HG03342 (cell line): ENCODE results near the gene ITGA11.
"Not testable (repeated sequence)": the region's sequence is repeated elsewhere in the genome, so short reads cannot be mapped to it uniquely, and the experiment has no call there.

Experiments used
- ATAC-seq: cut with Tn5 transposase; IDR thresholded peaks from one replicate; pipeline ENCODE4 v1.9.1; 2021; ENCODE audit warnings: mild to moderate bottlenecking, moderate library complexity; ENCODE audit not compliant: unreplicated experiment

ITGA11 gene

GRCh38 chr15:68427366-68427765 lies 4.6 kb downstream of the ITGA11 start:
- no peak for ATAC-seq

GRCh38 chr15:68426116-68426515 lies 5.8 kb downstream of the ITGA11 start:
- no peak for ATAC-seq

GRCh38 chr15:68425428-68426060 lies 6.4 kb downstream of the ITGA11 start:
- no peak for ATAC-seq

GRCh38 chr15:68424754-68425390 lies 7.1 kb downstream of the ITGA11 start:
- no peak for ATAC-seq

DNA sequence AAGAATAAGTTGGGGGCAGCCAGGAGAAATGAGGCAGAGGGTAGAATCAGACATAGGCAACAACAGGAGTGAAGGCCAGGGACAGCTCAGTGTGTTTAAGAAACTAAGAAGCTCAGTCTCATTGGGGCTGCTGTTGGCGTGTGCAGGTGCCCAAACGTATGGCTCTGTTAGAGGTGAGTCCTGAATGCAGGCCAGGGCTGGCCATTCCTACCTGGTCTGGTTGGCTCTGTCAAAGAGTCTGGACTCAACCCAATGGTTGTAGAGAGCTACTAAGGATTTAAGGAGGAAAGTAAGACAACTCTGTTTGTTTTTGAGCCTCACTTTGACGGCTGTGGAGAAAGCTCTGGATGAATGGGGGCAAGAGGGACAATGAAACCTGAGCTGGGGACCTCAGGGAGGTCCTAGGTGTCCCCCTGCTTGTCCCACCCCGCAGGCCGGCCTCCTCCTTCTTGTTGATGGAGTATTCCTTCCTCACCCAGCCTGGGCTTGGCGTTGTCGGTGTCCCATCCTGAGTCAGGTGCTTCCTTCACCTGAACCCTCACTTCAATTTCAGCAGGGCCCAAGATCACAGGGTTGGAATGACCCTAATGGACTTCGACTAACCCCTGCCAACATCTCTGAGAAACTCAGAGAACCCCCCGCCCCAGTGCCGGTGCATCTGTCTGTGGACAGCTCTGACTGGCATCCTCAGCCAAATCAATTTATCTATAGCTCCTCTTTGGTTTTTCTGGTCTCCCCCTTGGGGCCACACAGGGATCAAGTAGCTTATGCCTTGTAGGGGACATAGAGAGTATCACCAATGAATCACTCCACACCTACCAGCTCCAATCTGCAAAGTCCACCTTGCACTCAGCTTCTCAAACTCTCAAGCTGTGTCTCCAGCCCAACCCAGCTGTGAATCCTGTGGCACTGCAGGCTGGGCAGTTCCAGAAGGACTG lies 8.3 kb downstream of the ITGA11 start:
- no peak for ATAC-seq

DNA sequence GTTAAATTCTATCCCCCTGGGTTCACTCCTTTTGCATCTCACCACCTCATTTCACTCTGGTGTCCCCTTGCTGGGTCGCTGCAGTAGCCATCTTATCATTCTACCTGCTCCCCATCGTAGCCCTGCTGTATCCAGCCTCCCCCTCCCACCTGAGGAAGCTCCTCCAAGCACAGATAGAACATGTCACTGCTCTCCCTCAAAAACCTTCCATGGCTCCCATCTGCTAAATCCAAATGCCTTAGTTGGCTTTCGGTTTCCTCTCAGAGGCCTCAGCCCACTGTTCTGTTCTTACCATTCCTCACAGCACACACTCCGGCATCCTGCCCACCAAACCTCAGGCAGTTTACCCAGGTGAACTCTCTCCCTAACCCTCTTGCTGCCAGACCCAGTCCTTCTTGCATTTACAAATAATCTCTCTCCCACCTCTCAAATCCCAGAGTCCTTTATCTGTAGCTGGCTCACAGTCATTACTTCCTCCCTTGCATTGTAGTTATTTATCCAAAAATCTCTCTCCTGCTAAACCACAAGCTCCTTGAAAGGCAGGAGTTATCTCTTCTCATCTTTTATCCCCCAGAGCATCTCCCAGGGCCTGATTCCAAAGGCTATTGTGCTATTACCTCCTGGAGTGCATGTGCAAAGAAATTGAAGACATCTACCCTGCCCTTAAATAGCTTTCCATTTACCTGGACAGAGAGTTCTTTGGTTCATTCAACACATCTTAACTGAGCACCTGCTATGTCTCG lies 9.4 kb downstream of the ITGA11 start:
- not testable (repeated sequence) for ATAC-seq

GRCh38 chr15:68421798-68422402 lies 10.1 kb downstream of the ITGA11 start:
- no peak for ATAC-seq

DNA sequence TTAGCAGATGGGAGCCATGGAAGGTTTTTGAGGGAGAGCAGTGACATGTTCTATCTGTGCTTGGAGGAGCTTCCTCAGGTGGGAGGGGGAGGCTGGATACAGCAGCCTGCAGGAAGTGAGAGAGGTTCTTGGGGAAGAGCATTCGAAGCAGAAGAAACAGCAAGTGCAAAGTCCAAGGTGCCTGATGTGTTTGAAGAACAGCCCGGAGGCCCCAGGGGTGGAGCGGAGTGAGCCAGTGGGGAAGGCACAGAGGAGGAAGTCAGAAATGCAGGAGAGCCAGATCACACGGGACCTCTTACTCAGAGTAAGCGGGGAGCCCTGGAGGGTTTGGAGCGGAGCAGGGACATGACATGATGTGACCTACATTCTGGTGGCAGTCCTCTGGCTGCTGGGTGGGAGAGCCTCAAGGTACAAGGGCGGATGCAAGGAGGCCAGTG lies 10.8 kb downstream of the ITGA11 start:
- no peak for ATAC-seq

DNA sequence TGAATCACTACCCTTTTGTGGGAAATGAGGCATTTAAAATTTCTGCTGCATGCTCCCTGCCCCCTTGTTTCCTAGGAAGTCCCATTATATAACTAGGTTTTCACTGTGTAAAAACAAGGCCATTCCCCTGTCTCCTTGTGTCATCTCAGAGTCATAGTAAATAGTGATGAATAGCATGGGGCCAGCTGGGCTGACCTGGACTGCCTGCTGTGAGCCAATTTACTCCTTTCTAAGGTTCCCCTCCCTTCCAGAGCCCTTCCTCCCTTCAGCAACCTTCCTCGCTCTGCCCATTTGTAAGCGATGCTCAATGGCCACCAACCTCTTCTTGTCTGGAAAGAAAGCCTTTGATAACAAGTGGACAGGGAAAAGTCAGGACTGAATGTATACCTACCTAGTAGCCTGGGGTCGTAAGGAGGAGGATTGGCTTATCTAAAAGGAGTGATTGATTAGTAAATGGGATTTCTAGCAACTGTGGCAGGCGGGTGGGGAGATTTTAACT lies 11.7 kb downstream of the ITGA11 start:
- no peak for ATAC-seq

- ATAC-seq, result no peak
Measured at GRCh38 chr15:68419301-68420175, 12.4 kb downstream of the ITGA11 start.

DNA sequence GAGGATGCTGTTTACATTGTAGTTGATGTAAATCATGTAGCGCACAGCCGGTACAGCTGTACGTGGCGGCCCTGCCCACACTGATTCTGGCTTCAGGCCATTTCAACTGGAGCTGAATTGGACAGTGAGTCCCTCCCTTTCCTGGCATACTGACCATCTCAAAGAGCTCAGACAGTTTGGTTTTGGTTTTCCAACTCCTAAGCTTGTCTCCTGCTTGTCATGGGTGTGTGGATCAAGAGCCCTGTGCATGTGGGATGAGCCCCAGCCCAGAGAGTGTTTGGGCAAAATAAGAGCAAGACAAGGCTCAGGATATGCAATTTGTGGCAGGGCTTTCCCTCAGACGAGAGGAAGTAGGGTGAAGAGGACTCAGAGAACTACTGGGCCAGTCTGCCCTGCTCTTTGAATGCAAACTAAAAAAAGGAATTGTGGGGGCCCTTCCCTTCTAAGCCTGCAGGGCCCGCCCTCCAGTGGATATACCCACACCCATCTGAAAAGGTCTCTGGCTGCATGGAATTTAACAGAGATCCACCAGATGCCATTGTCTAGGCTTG lies 13.3 kb downstream of the ITGA11 start:
- no peak for ATAC-seq

DNA sequence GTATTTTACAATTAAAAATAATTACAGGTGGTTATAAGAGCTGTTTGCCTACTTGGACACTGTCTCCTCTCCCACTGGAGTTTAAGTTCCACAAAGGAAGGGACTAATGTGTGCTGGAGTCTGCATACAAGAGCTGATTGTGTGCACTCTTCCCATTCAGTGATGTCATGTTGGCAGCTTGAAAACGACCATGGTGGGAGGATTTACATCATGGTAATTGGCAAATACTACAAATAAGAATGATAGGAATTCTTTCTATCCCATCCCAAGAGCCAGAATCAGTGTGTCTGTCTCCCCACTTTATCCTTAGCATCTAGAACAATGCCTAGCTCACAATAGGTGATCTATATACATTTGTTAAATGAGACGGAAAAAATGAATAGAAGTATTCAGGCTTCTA lies 14.1 kb downstream of the ITGA11 start:
- no peak for ATAC-seq

DNA sequence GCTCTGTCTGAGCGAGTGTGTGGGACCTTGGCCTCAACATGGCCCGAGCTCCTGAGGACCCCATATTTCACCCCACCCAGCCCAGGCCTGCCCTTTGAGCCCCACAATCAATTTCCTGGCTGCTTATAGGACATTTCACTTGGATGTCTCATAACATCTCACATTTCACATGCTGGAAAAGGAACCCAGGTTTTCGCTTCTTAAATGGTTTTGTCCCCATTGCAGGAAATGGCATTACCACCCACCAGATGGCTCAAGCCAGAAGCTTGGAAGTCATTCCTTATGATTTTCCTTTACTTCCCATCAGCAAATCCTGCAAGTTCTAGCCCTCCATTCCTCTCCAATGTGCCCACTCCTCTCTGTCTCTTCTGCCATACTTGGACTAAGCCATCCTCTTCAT lies 14.9 kb downstream of the ITGA11 start:
- no peak for ATAC-seq

DNA sequence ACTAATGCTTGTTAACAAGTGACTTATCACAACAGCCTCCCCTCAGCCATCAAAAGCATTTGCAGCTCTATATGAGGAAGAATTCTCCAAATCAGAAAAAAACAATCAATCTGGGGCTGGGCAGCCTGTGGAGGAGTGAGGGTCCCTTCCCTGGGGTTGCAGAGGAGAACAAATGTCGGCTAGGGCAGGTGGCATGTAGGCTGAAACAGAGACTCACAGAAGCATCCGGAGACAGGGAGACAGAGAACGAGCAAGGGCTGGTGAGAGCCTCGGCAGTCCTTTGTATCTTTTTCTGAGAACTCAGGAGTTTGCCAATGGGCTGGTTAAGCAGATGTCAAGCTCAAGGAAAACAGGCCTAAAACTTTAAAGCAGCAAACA lies 15.8 kb downstream of the ITGA11 start:
- ATAC-seq, result no peak

GRCh38 chr15:68415501-68416157 lies 16.3 kb downstream of the ITGA11 start:
- ATAC-seq, result no peak

GRCh38 chr15:68415061-68415460 lies 16.9 kb downstream of the ITGA11 start:
- no peak for ATAC-seq

GRCh38 chr15:68414591-68414990 lies 17.4 kb downstream of the ITGA11 start:
- ATAC-seq, result no peak

GRCh38 chr15:68414206-68414555 lies 17.8 kb downstream of the ITGA11 start:
- no peak for ATAC-seq
